ENCODE measurements around the gene OR5H15.
"Not testable (repeated sequence)": the region's sequence is repeated elsewhere in the genome, so short reads cannot be mapped to it uniquely, and the experiment has no call there.

OR5H15 gene

GRCh38 chr3:98180319-98180890, 13.9 kb downstream of the OR5H15 start:
- Histone ChIP-seq H3K36me3 (ENCODE audit: control insufficient read depth, insufficient read depth, low read length) (no peaks in the 10 kb centered on the region), H3K4me1 (ENCODE audit: control insufficient read depth, insufficient read depth, low read length) (peaks cover 15% of the 10 kb centered on the region), H3K4me3 (ENCODE audit: low read depth, low read length) (no peak overlapping the region), H3K9ac (ENCODE audit: low read depth, low read length) (no peak overlapping the region), H3K9me3 (ENCODE audit: control insufficient read depth, insufficient read depth, low read length) (no peaks in the 10 kb centered on the region; the same call in 1 of the 2 replicates), H3K27me3 (ENCODE audit: control insufficient read depth, insufficient read depth, low read length) (no peaks in the 10 kb centered on the region), H3K27ac (ENCODE audit: low read depth, low read length) (no peak overlapping the region)

- Histone ChIP-seq H3K4me1 (ENCODE audit: control insufficient read depth, insufficient read depth, low read length) (peaks cover 15% of the 10 kb centered on the region), H3K27ac (ENCODE audit: low read depth, low read length) (peak overlapping the region; percentile 66), H3K9ac (ENCODE audit: low read depth, low read length) (no peak overlapping the region), H3K9me3 (ENCODE audit: control insufficient read depth, insufficient read depth, low read length) (no peaks in the 10 kb centered on the region; the same call in 1 of the 2 replicates), H3K36me3 (ENCODE audit: control insufficient read depth, insufficient read depth, low read length) (no peaks in the 10 kb centered on the region), H3K27me3 (ENCODE audit: control insufficient read depth, insufficient read depth, low read length) (no peaks in the 10 kb centered on the region), H3K4me3 (ENCODE audit: low read depth, low read length) (no peak overlapping the region; the same call in 1 of the 2 replicates)
Measured at GRCh38 chr3:98182196-98182595, 15.7 kb downstream of the OR5H15 start.

- no peaks in the 10 kb centered on the region; the same call in 1 of the 2 replicates for H3K9me3 ChIP-seq (ENCODE audit: control insufficient read depth, insufficient read depth, low read length)
- H3K4me1 ChIP-seq (ENCODE audit: control insufficient read depth, insufficient read depth, low read length) = peaks cover 18% of the 10 kb centered on the region
- H3K9ac ChIP-seq (ENCODE audit: low read depth, low read length) = no peak overlapping the region
- no peaks in the 10 kb centered on the region for H3K36me3 ChIP-seq (ENCODE audit: control insufficient read depth, insufficient read depth, low read length)
- no peak overlapping the region for H3K27ac ChIP-seq (ENCODE audit: low read depth, low read length)
- no peaks in the 10 kb centered on the region for H3K27me3 ChIP-seq (ENCODE audit: control insufficient read depth, insufficient read depth, low read length)
- no peak overlapping the region for H3K4me3 ChIP-seq (ENCODE audit: low read depth, low read length)
Measured at GRCh38 chr3:98185180-98185579, 18.7 kb downstream of the OR5H15 start.

GRCh38 chr3:98188545-98188944, 22.0 kb downstream of the OR5H15 start:
- H3K27me3 ChIP-seq (ENCODE audit: control insufficient read depth, insufficient read depth, low read length) = no peaks in the 10 kb centered on the region

DNA sequence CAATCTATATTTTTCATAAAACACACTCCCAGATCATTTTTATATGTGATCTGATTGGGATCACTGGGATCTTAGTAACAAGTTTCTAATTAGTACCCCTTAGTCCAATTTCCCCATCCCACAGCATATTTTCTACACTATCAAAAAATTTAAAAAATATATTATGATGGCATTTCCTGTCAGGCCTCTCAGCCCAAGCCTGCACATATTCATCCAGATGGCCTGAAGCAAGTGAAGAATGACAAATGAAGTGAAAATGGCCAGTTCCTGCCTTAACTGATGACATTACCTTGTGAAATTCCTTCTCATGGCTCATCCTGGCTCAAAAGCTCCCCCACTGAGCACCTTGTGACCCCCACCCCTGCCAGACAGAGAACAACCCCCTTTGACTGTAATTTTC, 24.4 kb downstream of the OR5H15 start:
- H3K4me1 ChIP-seq (ENCODE audit: control insufficient read depth, insufficient read depth, low read length); H3K27me3 ChIP-seq (ENCODE audit: control insufficient read depth, insufficient read depth, low read length); H3K27ac ChIP-seq (ENCODE audit: low read depth, low read length); H3K36me3 ChIP-seq (ENCODE audit: control insufficient read depth, insufficient read depth, low read length); H3K9ac ChIP-seq (ENCODE audit: low read depth, low read length); H3K4me3 ChIP-seq (ENCODE audit: low read depth, low read length); H3K9me3 ChIP-seq (ENCODE audit: control insufficient read depth, insufficient read depth, low read length): not testable (repeated sequence)

More at GRCh38 chr3:98188545-98188944, 22.0 kb downstream of the OR5H15 start:
- H3K36me3 ChIP-seq (ENCODE audit: control insufficient read depth, insufficient read depth, low read length) = no peaks in the 10 kb centered on the region
- H3K27ac ChIP-seq (ENCODE audit: low read depth, low read length) = no peak overlapping the region
- H3K9me3 ChIP-seq (ENCODE audit: control insufficient read depth, insufficient read depth, low read length) = peaks cover 4% of the 10 kb centered on the region; the same call in 1 of the 2 replicates
- no peak overlapping the region for H3K9ac ChIP-seq (ENCODE audit: low read depth, low read length)
- peaks cover 3% of the 10 kb centered on the region; the same call in 1 of the 2 replicates for H3K4me1 ChIP-seq (ENCODE audit: control insufficient read depth, insufficient read depth, low read length)
- H3K4me3 ChIP-seq (ENCODE audit: low read depth, low read length) = no peak overlapping the region

GRCh38 chr3:98196293-98196692, 29.8 kb downstream of the OR5H15 start:
- H3K27ac ChIP-seq (ENCODE audit: low read depth, low read length); H3K27me3 ChIP-seq (ENCODE audit: control insufficient read depth, insufficient read depth, low read length); H3K4me1 ChIP-seq (ENCODE audit: control insufficient read depth, insufficient read depth, low read length); H3K4me3 ChIP-seq (ENCODE audit: low read depth, low read length); H3K9me3 ChIP-seq (ENCODE audit: control insufficient read depth, insufficient read depth, low read length); H3K9ac ChIP-seq (ENCODE audit: low read depth, low read length); H3K36me3 ChIP-seq (ENCODE audit: control insufficient read depth, insufficient read depth, low read length): not testable (repeated sequence)

DNA sequence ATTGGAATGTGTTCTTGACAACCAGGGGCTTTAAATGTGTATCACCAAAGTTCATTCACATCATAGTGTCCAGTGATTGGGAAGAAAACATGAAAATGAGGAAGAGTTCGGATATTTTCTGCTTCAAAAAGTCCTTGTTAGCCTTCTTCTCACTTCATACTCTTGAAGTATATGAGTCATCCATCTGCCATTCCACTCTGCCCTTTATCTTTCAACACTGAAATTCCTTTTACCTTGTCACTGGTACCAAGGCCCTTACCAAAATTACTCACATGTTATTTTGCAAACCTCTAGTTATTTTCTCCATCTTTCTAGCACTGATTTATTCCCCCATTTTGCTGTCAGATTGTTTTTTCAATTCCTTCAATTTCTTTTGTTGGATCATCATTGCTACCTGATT, 32.5 kb downstream of the OR5H15 start:
- H3K9me3 ChIP-seq (ENCODE audit: control insufficient read depth, insufficient read depth, low read length) = no peaks in the 10 kb centered on the region
- no peaks in the 10 kb centered on the region for H3K4me1 ChIP-seq (ENCODE audit: control insufficient read depth, insufficient read depth, low read length)
- H3K27ac ChIP-seq (ENCODE audit: low read depth, low read length) = no peak overlapping the region
- no peaks in the 10 kb centered on the region for H3K36me3 ChIP-seq (ENCODE audit: control insufficient read depth, insufficient read depth, low read length)
- H3K9ac ChIP-seq (ENCODE audit: low read depth, low read length) = no peak overlapping the region
- H3K4me3 ChIP-seq (ENCODE audit: low read depth, low read length) = no peak overlapping the region
- H3K27me3 ChIP-seq (ENCODE audit: control insufficient read depth, insufficient read depth, low read length) = no peaks in the 10 kb centered on the region

- no peak overlapping the region for H3K4me3 ChIP-seq (ENCODE audit: low read depth, low read length)
- no peak overlapping the region for H3K9ac ChIP-seq (ENCODE audit: low read depth, low read length)
- H3K36me3 ChIP-seq (ENCODE audit: control insufficient read depth, insufficient read depth, low read length) = no peaks in the 10 kb centered on the region
- no peaks in the 10 kb centered on the region for H3K9me3 ChIP-seq (ENCODE audit: control insufficient read depth, insufficient read depth, low read length)
- peaks cover 9% of the 10 kb centered on the region; the same call in 1 of the 2 replicates for H3K4me1 ChIP-seq (ENCODE audit: control insufficient read depth, insufficient read depth, low read length)
- H3K27ac ChIP-seq (ENCODE audit: low read depth, low read length) = no peak overlapping the region
- H3K27me3 ChIP-seq (ENCODE audit: control insufficient read depth, insufficient read depth, low read length) = no peaks in the 10 kb centered on the region
Measured at GRCh38 chr3:98209244-98209643, 42.7 kb downstream of the OR5H15 start.

- H3K4me3 ChIP-seq (ENCODE audit: low read depth, low read length) = peak overlapping the region; percentile 37
Measured at GRCh38 chr3:98213276-98213675, 46.8 kb downstream of the OR5H15 start.

GRCh38 chr3:98215051-98215450, 48.6 kb downstream of the OR5H15 start:
- no peaks in the 10 kb centered on the region for H3K27me3 ChIP-seq (ENCODE audit: control insufficient read depth, insufficient read depth, low read length)
- H3K36me3 ChIP-seq (ENCODE audit: control insufficient read depth, insufficient read depth, low read length) = no peaks in the 10 kb centered on the region
- H3K27ac ChIP-seq (ENCODE audit: low read depth, low read length) = no peak overlapping the region
- H3K4me3 ChIP-seq (ENCODE audit: low read depth, low read length) = no peak overlapping the region
- H3K9ac ChIP-seq (ENCODE audit: low read depth, low read length) = no peak overlapping the region
- H3K9me3 ChIP-seq (ENCODE audit: control insufficient read depth, insufficient read depth, low read length) = no peaks in the 10 kb centered on the region
- peaks cover 9% of the 10 kb centered on the region; the same call in 1 of the 2 replicates for H3K4me1 ChIP-seq (ENCODE audit: control insufficient read depth, insufficient read depth, low read length)

More at GRCh38 chr3:98213276-98213675, 46.8 kb downstream of the OR5H15 start:
- Histone ChIP-seq H3K27ac (ENCODE audit: low read depth, low read length) (no peak overlapping the region), H3K27me3 (ENCODE audit: control insufficient read depth, insufficient read depth, low read length) (no peaks in the 10 kb centered on the region), H3K36me3 (ENCODE audit: control insufficient read depth, insufficient read depth, low read length) (no peaks in the 10 kb centered on the region), H3K4me1 (ENCODE audit: control insufficient read depth, insufficient read depth, low read length) (peaks cover 9% of the 10 kb centered on the region; the same call in 1 of the 2 replicates), H3K9ac (ENCODE audit: low read depth, low read length) (no peak overlapping the region), H3K9me3 (ENCODE audit: control insufficient read depth, insufficient read depth, low read length) (no peaks in the 10 kb centered on the region)
